Ovary (tissue), 9 donors: ENCODE measurements around the gene SMCO3. TPM values are rescaled to one million over a fixed set of nuclear protein-coding genes. Genes with fewer than 3 reads are reported as not detected.

ENCODE experiments used
- DNase-seq, 5 donors: peaks; one replicate each; pipeline ENCODE4 v3.0.0-alpha.2; 2019 to 2020
- H3K27ac ChIP-seq, 2 donors: fragments of 200-600 bp; one replicate each; pipeline versions ENCODE4 v1.5.1 to v1.8.0; 2019 to 2022
- H3K27me3 ChIP-seq: fragments of 200-600 bp; one replicate; pipeline ENCODE4 v1.8.0; 2022
- H3K36me3 ChIP-seq: fragments of 200-600 bp; sonication (generic); one replicate; pipeline ENCODE4 v1.5.1; 2019
- H3K4me1 ChIP-seq: one replicate; pipeline ENCODE4 v1.8.1; 2013; ENCODE audit warnings: mild to moderate bottlenecking, moderate library complexity; ENCODE audit not compliant: insufficient read depth
- H3K4me3 ChIP-seq: fragments of 200-600 bp; sonication (generic); one replicate; pipeline ENCODE4 v1.5.1; 2017
- H3K9me3 ChIP-seq, 2 donors: fragments of 200-600 bp in 1 of 2; sonication (generic) in 1 of 2; one replicate each; pipeline versions ENCODE4 v1.5.1 to v1.8.1; 2013 to 2019; ENCODE audit warnings: mild to moderate bottlenecking in 1 of 2, moderate library complexity in 1 of 2
- CTCF ChIP-seq, 3 donors: fragments of 450-650 bp in 2 of 3; fragments of 200-600 bp in 1 of 3; IDR thresholded peaks; one replicate each; pipeline versions ENCODE4 v1.5.1 to v1.8.0; 2016 to 2022; ENCODE audit warnings: antibody characterized with exemption in 3 of 3, mild to moderate bottlenecking in 1 of 3
- EP300 ChIP-seq: sonication (generic); formaldehyde crosslinking; IDR thresholded peaks from one replicate; pipeline ENCODE4 v1.6.1; 2017; ENCODE audit warnings: antibody characterized with exemption
- POLR2A ChIP-seq: fragments of 450-650 bp; IDR thresholded peaks from one replicate; pipeline ENCODE4 v1.6.1; 2017; ENCODE audit warnings: antibody characterized with exemption, mild to moderate bottlenecking, moderate library complexity
- WGBS, 3 donors: extraction: QIAGEN DNeasy Blood & Tissue Kit in 1 of 3; methylation state at CpG; one replicate each; pipeline versions ENCODE4 v1.1.5 to v1.1.7; 2013 to 2017; 5-methylcytosine and 5-hydroxymethylcytosine counted together
- intact Hi-C, 4 donors: fragments of 100-400 bp; cut with DNase I; formaldehyde crosslinking; loops; one replicate each; pipeline versions ENCODE4 v1.11.0 to v1.15.1; 2022 to 2023
- polyA plus RNA-seq, 2 donors: library from polyadenylated mRNA; stranded (reverse); fragments of 200-250 nt in 1 of 2; fragments of 350-450 nt in 1 of 2; fragmentation: Illumina TruSeq in 1 of 2; extraction: RNeasy Lipid Tissue Mini Kit (QIAGEN cat#74804) in 1 of 2; gene quantifications; one replicate each; pipeline ENCODE4 v1.2.3, GENCODE V29; 2013 to 2014
- total RNA-seq, 7 donors: library from RNA; depleted of rRNA in 2 of 7; stranded (reverse); fragments of >200 nt in 2 of 7; fragmentation: NEBNext Ultra II Directional in 3 of 7; extraction: Animal tissue kit (Norgen Biotek cat#: 25700) in 3 of 7; gene quantifications; one replicate each; pipeline versions ENCODE4 v1.1.0 to v1.2.4, GENCODE V29; 2016 to 2023
- donor health status: DM: no; HTN: no; CAD: no; lungs with moderate emphysema.
- donor health status: DM: no; HTN: no; CAD: no.
- donor health status: Bipolar disorder and iron deficiency.
- donor health status: DM: yes; HTN: yes; CAD: no.
- donor health status: DM: no; HTN: no; CAD: no.
- donor health status: DM: yes; HTN: yes; CAD: no.

SMCO3 gene
- total and polyA plus RNA-seq, 9 donors: 0.04 to 0.30 (median 0.15) TPM; not detected in 6

- 7 to 9% (median 8%) methylated on average over 34 of the region's 34 CpGs for WGBS, 3 donors
- peak; percentile 26 for TF ChIP-seq POLR2A
- no peak for TF ChIP-seq EP300
- no peak for TF ChIP-seq CTCF (IDR thresholded peaks at IDR 0.05)
- peak overlapping the region; percentile 51 for H3K4me3 ChIP-seq
- H3K36me3 ChIP-seq: no peaks in the 10 kb centered on the region
- H3K27me3 ChIP-seq: no peaks in the 10 kb centered on the region
- H3K4me1 ChIP-seq: peaks cover 2% of the 10 kb centered on the region
- peak overlapping the region; percentile 32 to 84 for H3K27ac ChIP-seq
- H3K9me3 ChIP-seq: no peaks in the 10 kb centered on the region
- DNase-seq: peak in 4 of 5 donors; percentile 39 to 67 (median 54)
- intact Hi-C loops: loop anchor here in 3 of 4 donors (10.0 kb wide), 4 partner anchors 110 to 1780 kb away; partner anchors contain the start of gene MGP (in 1 of the 3)
Measured at GRCh38 chr12:14774906-14775635, 38.9 kb downstream of the SMCO3 start.

- H3K4me1 ChIP-seq: peaks cover 2% of the 10 kb centered on the region
- H3K36me3 ChIP-seq: no peaks in the 10 kb centered on the region
- DNase-seq: peak; percentile 91 to 98 (median 95)
- peak overlapping the region; percentile 51 for H3K4me3 ChIP-seq
- no peaks in the 10 kb centered on the region for H3K27me3 ChIP-seq
- TF ChIP-seq POLR2A: peak; percentile 97
- no peak for TF ChIP-seq CTCF (IDR thresholded peaks at IDR 0.05)
- no peak for TF ChIP-seq EP300
- H3K9me3 ChIP-seq: no peaks in the 10 kb centered on the region
- intact Hi-C loops: loop anchor here in 3 of 4 donors (10.0 kb wide), 4 partner anchors 111 to 1779 kb away; partner anchors contain the start of gene MGP (in 1 of the 3)
- WGBS, 3 donors: 0 to 1% (median 1%) methylated on average over 61 to 67 of the region's 67 CpGs
- H3K27ac ChIP-seq: peak overlapping the region; percentile 32 to 84
Measured at GRCh38 chr12:14774074-14774905, 39.7 kb downstream of the SMCO3 start.

- H3K4me3 ChIP-seq: peak overlapping the region; percentile 51
- H3K9me3 ChIP-seq: no peaks in the 10 kb centered on the region
- no peaks in the 10 kb centered on the region for H3K36me3 ChIP-seq
- H3K4me1 ChIP-seq: peaks cover 2% of the 10 kb centered on the region
- DNase-seq: peak in 2 of 5 donors; percentile 56 to 60
- intact Hi-C loops: loop anchor here in 3 of 4 donors (10.0 kb wide), 4 partner anchors 111 to 1779 kb away; partner anchors contain the start of gene MGP (in 1 of the 3)
- WGBS, 3 donors: 13 to 15% (median 13%) methylated on average over 16 of the region's 16 CpGs
- H3K27ac ChIP-seq: peak overlapping the region in 1 of 2 donors; percentile 84
- TF ChIP-seq EP300 (no peak), CTCF (IDR thresholded peaks at IDR 0.05) (no peak), POLR2A (no peak)
- H3K27me3 ChIP-seq: no peaks in the 10 kb centered on the region
Measured at GRCh38 chr12:14773685-14774073, 40.3 kb downstream of the SMCO3 start.

- no peak for DNase-seq
- intact Hi-C loops: loop anchor here in 3 of 4 donors (10.0 kb wide), 4 partner anchors 112 to 1778 kb away; partner anchors contain the start of gene MGP (in 1 of the 3)
- TF ChIP-seq EP300 (no peak), CTCF (IDR thresholded peaks at IDR 0.05) (no peak), POLR2A (no peak)
- WGBS, 3 donors: 91 to 94% (median 92%) methylated on average over 5 of the region's 5 CpGs
- no peak overlapping the region for H3K27ac ChIP-seq
- no peaks in the 10 kb centered on the region for H3K27me3 ChIP-seq
- H3K9me3 ChIP-seq: no peaks in the 10 kb centered on the region
- no peak overlapping the region for H3K4me3 ChIP-seq
- no peaks in the 10 kb centered on the region for H3K36me3 ChIP-seq
- peaks cover 2% of the 10 kb centered on the region for H3K4me1 ChIP-seq
Measured at GRCh38 chr12:14772946-14773345, 41.0 kb downstream of the SMCO3 start.
